ENCODE measurements around the gene MBNL2.

MBNL2 gene

DNA sequence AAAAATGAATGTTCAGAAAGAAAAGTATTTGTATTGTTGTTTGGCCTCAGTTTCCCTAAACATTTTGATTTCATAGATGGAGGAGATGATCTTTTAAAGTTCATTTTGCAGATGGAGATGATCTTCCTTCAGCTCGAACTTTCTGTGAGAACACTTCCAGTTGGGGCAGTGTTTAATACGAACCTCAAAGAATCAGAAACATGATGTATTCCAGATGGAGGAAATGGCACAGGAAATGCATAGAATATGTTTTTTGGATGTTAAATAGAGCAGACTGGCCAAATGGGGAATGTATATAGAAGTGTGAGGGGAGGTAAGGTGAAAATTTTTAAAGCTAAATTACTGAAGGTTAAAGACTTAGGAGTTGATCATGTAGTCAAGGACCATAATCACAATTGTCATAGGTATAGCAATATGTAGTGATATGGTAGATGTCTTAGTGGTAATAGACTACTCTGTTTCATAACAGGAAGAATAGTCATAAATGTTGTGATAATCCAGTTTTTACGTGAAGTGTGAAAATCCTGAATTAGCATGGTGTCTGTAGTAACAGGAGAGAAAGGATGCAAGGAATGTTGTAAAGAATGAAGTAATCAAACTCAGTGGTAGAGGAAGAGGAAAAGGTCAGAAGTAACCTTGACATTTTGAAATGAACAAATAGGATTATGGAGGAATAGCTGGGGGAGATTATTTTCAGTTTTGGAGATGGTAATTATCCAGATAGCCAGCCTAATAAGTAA, 216.9 kb downstream of the MBNL2 start:
- no peak for DNase-seq (ENCODE audit: low spot score)
- no peak for FAIRE-seq

DNA sequence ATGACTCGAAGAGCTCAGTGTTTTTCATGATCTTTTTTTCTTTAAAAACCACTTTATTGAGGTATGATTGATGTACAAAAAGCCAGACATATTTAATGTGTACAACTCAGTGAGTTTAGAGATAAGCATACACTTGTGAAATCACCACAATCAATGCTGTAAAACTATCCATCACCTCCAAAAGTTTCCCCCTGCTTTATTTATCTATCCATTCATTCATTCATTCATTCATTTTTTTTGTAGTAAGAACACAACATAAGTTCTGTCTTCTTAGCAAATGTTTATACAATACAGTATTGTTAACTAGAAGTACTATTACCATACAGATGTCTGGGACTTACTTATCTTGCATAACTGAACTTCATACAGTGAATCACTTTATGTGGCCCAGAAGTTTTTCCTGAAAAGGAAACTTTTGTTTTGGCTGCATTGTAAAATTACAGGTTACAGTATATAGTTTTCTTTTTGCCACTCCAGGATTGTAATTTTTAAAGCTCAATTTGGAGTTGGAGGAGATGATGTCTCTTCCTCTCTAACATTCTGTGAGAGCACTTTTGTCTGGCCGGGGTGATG, 218.6 kb downstream of the MBNL2 start:
- no peak for FAIRE-seq
- no peak for DNase-seq (ENCODE audit: low spot score)

GRCh38 chr13:97441368-97441767, 219.2 kb downstream of the MBNL2 start:
- DNase-seq (ENCODE audit: low spot score) (no peak), FAIRE-seq (no peak)
